22Rv1 (cell line): Measurements from ENCODE around the gene MORC3.
"Not testable (repeated sequence)": the region's sequence is repeated elsewhere in the genome, so short reads cannot be mapped to it uniquely, and the experiment has no call there.

Experiments
- CTCF ChIP-seq: fragments of 450-650 bp; IDR thresholded peaks from 2 replicates; pipeline ENCODE4 v1.5.1; 2017; ENCODE audit warnings: mild to moderate bottlenecking
- ZFX ChIP-seq: fragments of 450-650 bp; IDR thresholded peaks from 2 replicates; pipeline ENCODE4 v1.6.1; 2017; ENCODE audit warnings: antibody characterized with exemption, borderline replicate concordance

GRCh38 chr21:36313446-36313845 lies 6.6 kb upstream of the MORC3 start:
- TF ChIP-seq CTCF, ZFX: not testable (repeated sequence)
